ENCODE measurements around the gene SLC45A2.

SLC45A2 gene

DNA sequence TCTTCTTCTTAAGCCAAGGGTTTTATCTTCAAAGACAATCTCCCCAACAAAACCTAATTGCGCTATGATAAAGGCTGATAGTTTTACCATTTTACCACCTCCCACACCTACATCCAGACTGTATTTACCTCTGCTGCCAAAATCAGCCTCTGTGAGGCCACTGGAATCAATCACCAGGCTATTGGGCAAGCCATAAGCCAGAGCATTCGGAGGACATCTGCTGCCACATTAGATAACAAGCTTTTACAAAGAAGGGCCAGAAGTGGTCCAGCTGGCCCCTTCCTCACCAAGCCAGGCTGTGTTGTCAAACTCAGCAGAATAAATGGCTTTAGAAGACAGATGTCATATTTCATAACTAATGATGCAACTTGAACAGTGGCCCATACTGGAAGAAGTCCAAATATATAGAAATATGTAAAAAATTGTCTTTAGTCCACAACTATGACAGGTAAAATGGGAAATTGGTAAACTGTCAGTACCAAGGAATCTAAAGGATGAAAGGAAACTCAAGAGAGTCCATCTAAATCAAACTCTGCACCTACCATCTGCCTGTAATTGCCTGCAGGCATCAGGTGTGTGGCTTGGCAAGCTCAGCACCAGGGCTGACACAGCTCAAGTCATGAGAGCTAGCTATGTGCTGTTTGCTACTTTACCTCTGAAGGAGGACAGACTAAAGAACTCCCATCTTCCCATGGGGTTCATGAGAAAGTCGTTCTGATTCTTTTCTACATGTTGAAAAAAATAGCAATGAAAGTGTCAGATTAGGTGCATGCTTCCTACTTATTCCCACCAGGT, 16.1 kb downstream of the SLC45A2 start:
- no peaks in the 10 kb centered on the region for H4K20me1 ChIP-seq (ENCODE audit: low read depth, low read length)
- no peaks in the 10 kb centered on the region; the same call in 1 of the 2 replicates for H3K27me3 ChIP-seq (ENCODE audit: low read length)
- H3K36me3 ChIP-seq (ENCODE audit: low read length): no peaks in the 10 kb centered on the region
- H3K9ac ChIP-seq (ENCODE audit: low read length): no peak overlapping the region
- H3K27ac ChIP-seq (ENCODE audit: low read depth, low read length): no peak overlapping the region
- H3K9me3 ChIP-seq (ENCODE audit: insufficient read depth, low read length): no peaks in the 10 kb centered on the region
- H2AFZ ChIP-seq (ENCODE audit: low read depth, low read length, severe bottlenecking): no peak overlapping the region
- no peaks in the 10 kb centered on the region for H3K79me2 ChIP-seq (ENCODE audit: insufficient read depth, low read length)
- H3K4me3 ChIP-seq (ENCODE audit: insufficient read depth, low read length, poor library complexity, severe bottlenecking): no peak overlapping the region
- H3K9me2 ChIP-seq (replicated peaks; ENCODE audit: insufficient read depth, low read length): no peaks in the 10 kb centered on the region
- TF ChIP-seq, protein P1, sequence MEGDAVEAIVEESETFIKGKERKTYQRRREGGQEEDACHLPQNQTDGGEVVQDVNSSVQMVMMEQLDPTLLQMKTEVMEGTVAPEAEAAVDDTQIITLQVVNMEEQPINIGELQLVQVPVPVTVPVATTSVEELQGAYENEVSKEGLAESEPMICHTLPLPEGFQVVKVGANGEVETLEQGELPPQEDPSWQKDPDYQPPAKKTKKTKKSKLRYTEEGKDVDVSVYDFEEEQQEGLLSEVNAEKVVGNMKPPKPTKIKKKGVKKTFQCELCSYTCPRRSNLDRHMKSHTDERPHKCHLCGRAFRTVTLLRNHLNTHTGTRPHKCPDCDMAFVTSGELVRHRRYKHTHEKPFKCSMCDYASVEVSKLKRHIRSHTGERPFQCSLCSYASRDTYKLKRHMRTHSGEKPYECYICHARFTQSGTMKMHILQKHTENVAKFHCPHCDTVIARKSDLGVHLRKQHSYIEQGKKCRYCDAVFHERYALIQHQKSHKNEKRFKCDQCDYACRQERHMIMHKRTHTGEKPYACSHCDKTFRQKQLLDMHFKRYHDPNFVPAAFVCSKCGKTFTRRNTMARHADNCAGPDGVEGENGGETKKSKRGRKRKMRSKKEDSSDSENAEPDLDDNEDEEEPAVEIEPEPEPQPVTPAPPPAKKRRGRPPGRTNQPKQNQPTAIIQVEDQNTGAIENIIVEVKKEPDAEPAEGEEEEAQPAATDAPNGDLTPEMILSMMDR (IDR thresholded peaks at IDR 0.05; ENCODE audit: insufficient read depth, low read length, poor library complexity, severe bottlenecking): no peak
- no peak for TF ChIP-seq EZH2phosphoT487 (conservative IDR thresholded peaks at IDR 0.05; ENCODE audit: low read length)
- H3K4me2 ChIP-seq (ENCODE audit: low read depth, low read length, poor library complexity, severe bottlenecking): no peak overlapping the region
- H3F3A ChIP-seq (ENCODE audit: insufficient read depth): no peaks in the 10 kb centered on the region

DNA sequence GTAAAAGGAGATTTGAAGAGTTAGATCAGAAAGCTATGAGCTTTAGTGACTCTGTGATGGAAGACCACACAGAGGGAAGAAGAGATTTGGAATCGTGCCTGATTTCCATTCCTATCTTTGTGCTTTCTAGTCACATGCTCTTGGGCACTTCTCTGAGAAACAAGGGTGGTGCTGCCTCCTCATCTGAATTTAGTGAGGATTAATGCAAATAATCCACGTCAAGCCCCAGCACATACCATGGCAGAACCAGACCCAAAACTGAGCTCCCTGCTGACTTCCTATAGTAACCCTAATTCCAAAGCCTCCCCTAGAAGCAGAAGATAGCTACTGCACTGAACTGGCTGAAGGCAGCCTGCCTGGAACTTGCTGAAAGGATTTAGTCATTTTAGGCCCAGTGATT, 17.7 kb downstream of the SLC45A2 start:
- no peak for TF ChIP-seq EZH2phosphoT487 (conservative IDR thresholded peaks at IDR 0.05; ENCODE audit: low read length)
- TF ChIP-seq, protein P1 (IDR thresholded peaks at IDR 0.05; ENCODE audit: insufficient read depth, low read length, poor library complexity, severe bottlenecking): no peak
- Histone ChIP-seq H3K36me3 (ENCODE audit: low read length) (no peaks in the 10 kb centered on the region), H3K27ac (ENCODE audit: low read depth, low read length) (no peak overlapping the region)

DNA sequence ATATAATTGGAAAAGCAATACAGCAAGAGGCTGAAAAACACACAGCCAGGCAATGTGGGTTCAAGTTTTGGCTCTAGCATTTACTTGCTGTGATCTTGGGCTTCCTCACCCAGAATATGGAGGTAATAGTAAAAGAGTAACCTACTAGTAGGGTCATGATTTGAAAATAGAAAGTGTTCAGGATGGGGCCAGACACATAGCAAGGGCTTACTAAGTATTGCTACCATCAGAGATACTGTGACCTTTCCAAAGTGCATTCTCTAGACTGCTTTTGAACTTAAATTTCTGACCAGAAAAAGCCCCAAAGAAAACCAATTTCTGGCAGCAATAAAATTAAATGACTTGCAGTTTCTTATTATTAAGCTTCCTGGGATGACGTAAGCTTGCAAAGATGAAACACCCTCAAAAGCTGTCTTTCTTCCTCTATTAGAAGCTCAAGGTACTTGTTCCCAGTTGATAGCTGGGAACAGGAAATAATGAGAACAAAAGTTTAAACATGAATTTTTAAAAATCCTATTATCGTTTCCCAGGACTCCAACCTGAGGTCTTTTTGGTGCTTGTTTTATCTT, 20.3 kb downstream of the SLC45A2 start:
- Histone ChIP-seq H4K20me1 (ENCODE audit: low read depth, low read length) (no peaks in the 10 kb centered on the region), H3K27me3 (ENCODE audit: low read length) (no peaks in the 10 kb centered on the region; the same call in 1 of the 2 replicates), H3K4me2 (ENCODE audit: low read depth, low read length, poor library complexity, severe bottlenecking) (no peak overlapping the region), H2AFZ (ENCODE audit: low read depth, low read length, severe bottlenecking) (no peak overlapping the region), H3K4me3 (ENCODE audit: insufficient read depth, low read length, poor library complexity, severe bottlenecking) (no peak overlapping the region), H3F3A (ENCODE audit: insufficient read depth) (no peaks in the 10 kb centered on the region), H3K9ac (ENCODE audit: low read length) (no peak overlapping the region), H3K27ac (ENCODE audit: low read depth, low read length) (no peak overlapping the region), H3K79me2 (ENCODE audit: insufficient read depth, low read length) (no peaks in the 10 kb centered on the region), H3K9me3 (ENCODE audit: insufficient read depth, low read length) (no peaks in the 10 kb centered on the region), H3K36me3 (ENCODE audit: low read length) (no peaks in the 10 kb centered on the region), H3K9me2 (replicated peaks; ENCODE audit: insufficient read depth, low read length) (no peaks in the 10 kb centered on the region)
- TF ChIP-seq, protein P1 (IDR thresholded peaks at IDR 0.05; ENCODE audit: insufficient read depth, low read length, poor library complexity, severe bottlenecking): no peak
- TF ChIP-seq EZH2phosphoT487 (conservative IDR thresholded peaks at IDR 0.05; ENCODE audit: low read length): no peak

More for the DNA sequence above, 17.7 kb downstream of the SLC45A2 start:
- H2AFZ ChIP-seq (ENCODE audit: low read depth, low read length, severe bottlenecking): no peak overlapping the region
- no peak overlapping the region for H3K4me3 ChIP-seq (ENCODE audit: insufficient read depth, low read length, poor library complexity, severe bottlenecking)
- H3K9me3 ChIP-seq (ENCODE audit: insufficient read depth, low read length): no peaks in the 10 kb centered on the region
- H3K9ac ChIP-seq (ENCODE audit: low read length): no peak overlapping the region
- no peaks in the 10 kb centered on the region for H3K9me2 ChIP-seq (replicated peaks; ENCODE audit: insufficient read depth, low read length)
- no peaks in the 10 kb centered on the region for H3F3A ChIP-seq (ENCODE audit: insufficient read depth)
- no peaks in the 10 kb centered on the region; the same call in 1 of the 2 replicates for H3K27me3 ChIP-seq (ENCODE audit: low read length)
- no peak overlapping the region for H3K4me2 ChIP-seq (ENCODE audit: low read depth, low read length, poor library complexity, severe bottlenecking)
- no peaks in the 10 kb centered on the region for H4K20me1 ChIP-seq (ENCODE audit: low read depth, low read length)
- no peaks in the 10 kb centered on the region for H3K79me2 ChIP-seq (ENCODE audit: insufficient read depth, low read length)
